ENCODE data around the gene SLC6A13.

GRCh38 chr12:228846-229200 is 33.8 kb downstream of the SLC6A13 start:
- TF ChIP-seq CTCF (IDR thresholded peaks at IDR 0.05) (no peak), POLR2A (IDR thresholded peaks at IDR 0.05) (no peak)
